ENCODE data around the gene IDI1.

IDI1 gene

GRCh38 chr10:994836-995558 lies 53.9 kb downstream of the IDI1 start:
- DNase-seq, result no peak

- DNase-seq, result no peak
Observed at GRCh38 chr10:992871-993270, 56.0 kb downstream of the IDI1 start.

DNA sequence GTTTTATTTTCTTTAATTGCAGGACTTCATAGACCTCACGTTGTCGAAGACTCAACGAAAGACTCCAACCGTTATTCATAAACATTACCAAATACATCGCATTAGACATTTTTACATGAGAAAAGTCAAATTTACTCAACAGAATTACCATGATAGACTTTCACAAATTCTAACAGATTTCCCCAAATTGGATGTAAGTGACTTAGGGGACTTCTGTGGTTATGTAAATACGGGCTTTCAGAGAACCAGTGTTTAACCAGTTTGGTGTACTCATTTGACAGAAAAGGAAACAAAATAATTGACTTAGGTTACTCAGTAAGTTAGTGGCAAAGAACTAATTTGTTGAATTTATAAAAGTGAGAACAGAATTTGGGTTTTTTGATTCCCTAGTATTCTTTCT lies 56.5 kb downstream of the IDI1 start:
- no peak for DNase-seq

DNA sequence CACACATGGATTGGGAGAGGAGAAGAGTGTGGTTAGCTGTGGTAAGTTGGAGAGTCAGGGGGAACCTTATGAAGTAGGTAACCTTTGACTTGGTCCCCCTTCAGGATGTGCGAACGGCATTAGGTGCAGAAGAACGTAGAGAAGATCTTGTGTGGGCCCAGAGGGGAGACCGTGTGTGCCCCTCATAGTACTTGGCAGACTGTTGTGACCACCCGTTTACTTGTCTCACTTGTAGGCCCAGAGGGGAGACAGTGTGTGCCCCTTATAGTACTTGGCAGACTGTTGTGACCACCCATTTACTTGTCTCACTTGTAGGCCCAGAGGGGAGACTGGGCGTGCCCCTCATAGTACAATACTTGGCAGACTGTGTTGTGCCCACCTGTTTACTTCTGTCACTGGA lies 58.1 kb downstream of the IDI1 start:
- no peak for DNase-seq

Measured in hypothalamus (tissue), 51 donors.